Measurements from ENCODE around the gene SETBP1.

SETBP1 gene

GRCh38 chr18:44911260-44911659 lies 230.6 kb downstream of the SETBP1 start:
- no peaks in the 10 kb centered on the region for H3K4me1 ChIP-seq (ENCODE audit: control insufficient read depth, insufficient read depth, low read length)
- no peaks in the 10 kb centered on the region for H3K27me3 ChIP-seq (ENCODE audit: control insufficient read depth, insufficient read depth, low read length)
- H3K36me3 ChIP-seq (ENCODE audit: control insufficient read depth, insufficient read depth, low read length) = no peaks in the 10 kb centered on the region
- no peak overlapping the region for H3K4me3 ChIP-seq (ENCODE audit: low read depth, low read length)
- H3K9me3 ChIP-seq (ENCODE audit: control insufficient read depth, insufficient read depth, low read depth, low read length) = no peaks in the 10 kb centered on the region
- H3K27ac ChIP-seq (ENCODE audit: low read depth, low read length) = no peak overlapping the region
- H3K9ac ChIP-seq (ENCODE audit: low read length) = no peak overlapping the region

- Histone ChIP-seq H3K9me3 (ENCODE audit: control insufficient read depth, insufficient read depth, low read depth, low read length) (no peaks in the 10 kb centered on the region), H3K36me3 (ENCODE audit: control insufficient read depth, insufficient read depth, low read length) (no peaks in the 10 kb centered on the region), H3K9ac (ENCODE audit: low read length) (no peak overlapping the region), H3K27me3 (ENCODE audit: control insufficient read depth, insufficient read depth, low read length) (no peaks in the 10 kb centered on the region), H3K27ac (ENCODE audit: low read depth, low read length) (no peak overlapping the region), H3K4me3 (ENCODE audit: low read depth, low read length) (no peak overlapping the region), H3K4me1 (ENCODE audit: control insufficient read depth, insufficient read depth, low read length) (no peaks in the 10 kb centered on the region)
Observed at GRCh38 chr18:44911773-44912172, 231.1 kb downstream of the SETBP1 start.

- H3K27ac ChIP-seq (ENCODE audit: low read depth, low read length) = no peak overlapping the region
- no peak overlapping the region for H3K4me3 ChIP-seq (ENCODE audit: low read depth, low read length)
- H3K4me1 ChIP-seq (ENCODE audit: control insufficient read depth, insufficient read depth, low read length) = no peaks in the 10 kb centered on the region
Observed at GRCh38 chr18:44912740-44913478, 232.2 kb downstream of the SETBP1 start.

GRCh38 chr18:44914028-44914427 lies 233.3 kb downstream of the SETBP1 start:
- no peaks in the 10 kb centered on the region for H3K36me3 ChIP-seq (ENCODE audit: control insufficient read depth, insufficient read depth, low read length)
- H3K27ac ChIP-seq (ENCODE audit: low read depth, low read length) = no peak overlapping the region
- no peaks in the 10 kb centered on the region for H3K9me3 ChIP-seq (ENCODE audit: control insufficient read depth, insufficient read depth, low read depth, low read length)
- no peak overlapping the region for H3K9ac ChIP-seq (ENCODE audit: low read length)
- H3K27me3 ChIP-seq (ENCODE audit: control insufficient read depth, insufficient read depth, low read length) = no peaks in the 10 kb centered on the region
- H3K4me1 ChIP-seq (ENCODE audit: control insufficient read depth, insufficient read depth, low read length) = no peaks in the 10 kb centered on the region
- no peak overlapping the region for H3K4me3 ChIP-seq (ENCODE audit: low read depth, low read length)

More at GRCh38 chr18:44912740-44913478, 232.2 kb downstream of the SETBP1 start:
- Histone ChIP-seq H3K9me3 (ENCODE audit: control insufficient read depth, insufficient read depth, low read depth, low read length) (no peaks in the 10 kb centered on the region), H3K36me3 (ENCODE audit: control insufficient read depth, insufficient read depth, low read length) (no peaks in the 10 kb centered on the region), H3K27me3 (ENCODE audit: control insufficient read depth, insufficient read depth, low read length) (no peaks in the 10 kb centered on the region), H3K9ac (ENCODE audit: low read length) (no peak overlapping the region)

- no peak overlapping the region for H3K9ac ChIP-seq (ENCODE audit: low read length)
- no peaks in the 10 kb centered on the region for H3K27me3 ChIP-seq (ENCODE audit: control insufficient read depth, insufficient read depth, low read length)
- H3K9me3 ChIP-seq (ENCODE audit: control insufficient read depth, insufficient read depth, low read depth, low read length) = no peaks in the 10 kb centered on the region
- no peak overlapping the region for H3K4me3 ChIP-seq (ENCODE audit: low read depth, low read length)
- H3K27ac ChIP-seq (ENCODE audit: low read depth, low read length) = no peak overlapping the region
- no peaks in the 10 kb centered on the region for H3K4me1 ChIP-seq (ENCODE audit: control insufficient read depth, insufficient read depth, low read length)
- H3K36me3 ChIP-seq (ENCODE audit: control insufficient read depth, insufficient read depth, low read length) = no peaks in the 10 kb centered on the region
Observed at GRCh38 chr18:44915213-44915612, 234.5 kb downstream of the SETBP1 start.

- Histone ChIP-seq H3K27ac (ENCODE audit: low read depth, low read length) (no peak overlapping the region), H3K9ac (ENCODE audit: low read length) (no peak overlapping the region), H3K36me3 (ENCODE audit: control insufficient read depth, insufficient read depth, low read length) (no peaks in the 10 kb centered on the region), H3K4me3 (ENCODE audit: low read depth, low read length) (no peak overlapping the region), H3K4me1 (ENCODE audit: control insufficient read depth, insufficient read depth, low read length) (no peaks in the 10 kb centered on the region), H3K9me3 (ENCODE audit: control insufficient read depth, insufficient read depth, low read depth, low read length) (no peaks in the 10 kb centered on the region), H3K27me3 (ENCODE audit: control insufficient read depth, insufficient read depth, low read length) (no peaks in the 10 kb centered on the region)
Observed at GRCh38 chr18:44915661-44916060, 235.0 kb downstream of the SETBP1 start.

- Histone ChIP-seq H3K9me3 (ENCODE audit: control insufficient read depth, insufficient read depth, low read depth, low read length) (no peaks in the 10 kb centered on the region), H3K27ac (ENCODE audit: low read depth, low read length) (no peak overlapping the region), H3K36me3 (ENCODE audit: control insufficient read depth, insufficient read depth, low read length) (no peaks in the 10 kb centered on the region), H3K27me3 (ENCODE audit: control insufficient read depth, insufficient read depth, low read length) (no peaks in the 10 kb centered on the region), H3K4me1 (ENCODE audit: control insufficient read depth, insufficient read depth, low read length) (no peaks in the 10 kb centered on the region), H3K4me3 (ENCODE audit: low read depth, low read length) (no peak overlapping the region), H3K9ac (ENCODE audit: low read length) (no peak overlapping the region)
Observed at GRCh38 chr18:44916429-44917207, 235.9 kb downstream of the SETBP1 start.

- H3K4me1 ChIP-seq (ENCODE audit: control insufficient read depth, insufficient read depth, low read length) = no peaks in the 10 kb centered on the region
- H3K36me3 ChIP-seq (ENCODE audit: control insufficient read depth, insufficient read depth, low read length) = no peaks in the 10 kb centered on the region
- no peaks in the 10 kb centered on the region for H3K27me3 ChIP-seq (ENCODE audit: control insufficient read depth, insufficient read depth, low read length)
- no peaks in the 10 kb centered on the region for H3K9me3 ChIP-seq (ENCODE audit: control insufficient read depth, insufficient read depth, low read depth, low read length)
- no peak overlapping the region for H3K9ac ChIP-seq (ENCODE audit: low read length)
- no peak overlapping the region for H3K27ac ChIP-seq (ENCODE audit: low read depth, low read length)
- no peak overlapping the region for H3K4me3 ChIP-seq (ENCODE audit: low read depth, low read length)
Observed at GRCh38 chr18:44917216-44918141, 236.8 kb downstream of the SETBP1 start.

- no peaks in the 10 kb centered on the region for H3K4me1 ChIP-seq (ENCODE audit: control insufficient read depth, insufficient read depth, low read length)
- no peak overlapping the region for H3K27ac ChIP-seq (ENCODE audit: low read depth, low read length)
- H3K27me3 ChIP-seq (ENCODE audit: control insufficient read depth, insufficient read depth, low read length) = no peaks in the 10 kb centered on the region
- H3K9ac ChIP-seq (ENCODE audit: low read length) = no peak overlapping the region
- no peaks in the 10 kb centered on the region for H3K9me3 ChIP-seq (ENCODE audit: control insufficient read depth, insufficient read depth, low read depth, low read length)
- no peaks in the 10 kb centered on the region for H3K36me3 ChIP-seq (ENCODE audit: control insufficient read depth, insufficient read depth, low read length)
- no peak overlapping the region for H3K4me3 ChIP-seq (ENCODE audit: low read depth, low read length)
Observed at GRCh38 chr18:44918142-44918476, 237.4 kb downstream of the SETBP1 start.

- no peak overlapping the region for H3K27ac ChIP-seq (ENCODE audit: low read depth, low read length)
- H3K36me3 ChIP-seq (ENCODE audit: control insufficient read depth, insufficient read depth, low read length) = no peaks in the 10 kb centered on the region
- H3K27me3 ChIP-seq (ENCODE audit: control insufficient read depth, insufficient read depth, low read length) = no peaks in the 10 kb centered on the region
- no peak overlapping the region for H3K9ac ChIP-seq (ENCODE audit: low read length)
- H3K4me3 ChIP-seq (ENCODE audit: low read depth, low read length) = no peak overlapping the region
- H3K4me1 ChIP-seq (ENCODE audit: control insufficient read depth, insufficient read depth, low read length) = no peaks in the 10 kb centered on the region
- no peaks in the 10 kb centered on the region for H3K9me3 ChIP-seq (ENCODE audit: control insufficient read depth, insufficient read depth, low read depth, low read length)
Observed at GRCh38 chr18:44920441-44920840, 239.8 kb downstream of the SETBP1 start.

- Histone ChIP-seq H3K9ac (ENCODE audit: low read length) (no peak overlapping the region), H3K27me3 (ENCODE audit: control insufficient read depth, insufficient read depth, low read length) (no peaks in the 10 kb centered on the region), H3K36me3 (ENCODE audit: control insufficient read depth, insufficient read depth, low read length) (no peaks in the 10 kb centered on the region), H3K9me3 (ENCODE audit: control insufficient read depth, insufficient read depth, low read depth, low read length) (no peaks in the 10 kb centered on the region), H3K4me1 (ENCODE audit: control insufficient read depth, insufficient read depth, low read length) (no peaks in the 10 kb centered on the region), H3K4me3 (ENCODE audit: low read depth, low read length) (no peak overlapping the region), H3K27ac (ENCODE audit: low read depth, low read length) (no peak overlapping the region)
Observed at GRCh38 chr18:44921974-44922373, 241.3 kb downstream of the SETBP1 start.

Data from HUES6 (cell line).